Activated T-cell treated with anti-CD3 and anti-CD28 coated beads, Interleukin-2, amount 50 U/mL, for 72 hours (primary cell): ENCODE measurements around the gene PDGFB. TPM values are rescaled to one million over a fixed set of nuclear protein-coding genes. Genes with fewer than 3 reads are reported as not detected.

Experiments used
- ATAC-seq, 2 donors: fragments of 150-1000 bp; cut with Tn5 transposase; replicated peaks in 1 of 2; 2 replicates each; pipeline ENCODE4 v1.10.0; 2021; ENCODE audit warnings: moderate library complexity in 2 of 2, mild to moderate bottlenecking in 1 of 2
- DNase-seq, 2 donors: peaks; one replicate each; pipeline ENCODE4 v3.0.0; 2021 to 2022; ENCODE audit warnings: mixed read lengths in 1 of 2
- H3K27ac Mint-ChIP-seq: one replicate; pipeline ENCODE4 v1.8.0; 2022; ENCODE audit warnings: mild to moderate bottlenecking, moderate library complexity, mixed read lengths
- H3K27me3 Mint-ChIP-seq: one replicate; pipeline ENCODE4 v1.8.0; 2022; ENCODE audit warnings: low read depth, mixed read lengths
- H3K36me3 Mint-ChIP-seq, 2 donors: one replicate each; pipeline ENCODE4 v1.8.0; 2022; ENCODE audit warnings: mixed read lengths in 2 of 2, mild to moderate bottlenecking in 1 of 2; ENCODE audit not compliant: insufficient read depth in 2 of 2
- H3K4me1 Mint-ChIP-seq: one replicate; pipeline ENCODE4 v1.8.0; 2022; ENCODE audit warnings: low read depth, mixed read lengths
- H3K4me3 Mint-ChIP-seq, 2 donors: one replicate each; pipeline ENCODE4 v1.8.0; 2022; ENCODE audit warnings: mild to moderate bottlenecking in 2 of 2, mixed read lengths in 2 of 2, moderate library complexity in 2 of 2
- H3K9me3 Mint-ChIP-seq, 2 donors: one replicate each; pipeline ENCODE4 v1.8.0; 2022; ENCODE audit warnings: mixed read lengths in 2 of 2
- total RNA-seq, 2 donors: library from RNA; stranded (reverse); gene quantifications; one replicate each; pipeline ENCODE4 v1.2.3, GENCODE V29; 2022

Gene PDGFB
- total RNA-seq, 2 donors from 2014 or later, result 2.9 to 4.6 TPM

- H3K27me3 Mint-ChIP-seq, result no peaks in the 10 kb centered on the region
- H3K27ac Mint-ChIP-seq, result no peak overlapping the region
- H3K4me3 Mint-ChIP-seq, result no peak overlapping the region
Measured at GRCh38 chr22:39178206-39179111, 66.3 kb downstream of the PDGFB start.

DNA sequence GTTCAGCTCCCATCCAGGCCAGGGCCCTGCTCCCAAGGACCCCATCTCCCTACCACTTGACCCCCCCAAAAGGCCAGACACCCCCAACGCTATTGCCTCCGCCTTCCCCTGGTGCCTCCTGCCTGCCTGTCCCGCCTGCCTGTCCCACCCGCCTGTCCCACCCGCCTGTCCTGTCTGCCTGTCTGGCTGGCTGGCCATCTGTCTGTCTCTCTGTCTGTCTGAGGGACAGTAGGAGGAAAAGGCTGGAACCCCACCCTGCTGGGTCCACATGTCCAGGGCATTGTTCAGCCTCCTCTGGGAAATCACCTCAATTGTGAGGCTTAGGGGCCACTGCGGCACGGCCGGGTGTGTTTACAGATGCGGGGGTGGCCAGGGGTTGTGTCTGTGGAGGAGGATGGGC lies 67.0 kb downstream of the PDGFB start:
- Mint-ChIP-seq H3K4me1 (peaks cover 27% of the 10 kb centered on the region), H3K27me3 (no peaks in the 10 kb centered on the region), H3K27ac (no peak overlapping the region), H3K9me3 (no peaks in the 10 kb centered on the region), H3K4me3 (no peak overlapping the region), H3K36me3 (peaks cover 0 to 1% of the 10 kb centered on the region in 2 donors)
- no peak for DNase-seq
- no peak for ATAC-seq

More at GRCh38 chr22:39178206-39179111, 66.3 kb downstream of the PDGFB start:
- Mint-ChIP-seq H3K9me3 (no peaks in the 10 kb centered on the region), H3K4me1 (peaks cover 20% of the 10 kb centered on the region), H3K36me3 (peaks cover 0 to 1% of the 10 kb centered on the region in 2 donors)
- ATAC-seq (no peak), DNase-seq (no peak)

DNA sequence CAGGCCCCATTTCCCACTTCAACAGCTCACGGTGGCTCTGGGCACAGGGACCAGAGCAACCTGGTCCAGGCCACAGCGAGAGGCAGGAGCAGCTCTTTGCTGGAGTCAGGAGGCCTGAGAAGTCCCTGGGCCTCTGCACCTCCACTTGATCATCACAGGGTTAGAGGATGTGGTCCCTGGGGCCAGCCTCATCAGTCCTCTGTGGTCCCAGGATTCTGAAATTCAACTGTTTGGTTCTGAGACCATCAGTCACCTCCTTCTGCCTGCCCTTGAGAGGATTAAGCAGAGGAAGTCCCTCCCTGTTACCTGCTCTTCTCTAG lies 67.4 kb downstream of the PDGFB start:
- H3K36me3 Mint-ChIP-seq, result peaks cover 0 to 1% of the 10 kb centered on the region in 2 donors
- peaks cover 28% of the 10 kb centered on the region for H3K4me1 Mint-ChIP-seq
- no peak overlapping the region for H3K27ac Mint-ChIP-seq
- H3K27me3 Mint-ChIP-seq, result no peaks in the 10 kb centered on the region
- ATAC-seq (peak in 1 of 2 donors; percentile 28), DNase-seq (no peak)
- H3K9me3 Mint-ChIP-seq, result no peaks in the 10 kb centered on the region
- no peak overlapping the region for H3K4me3 Mint-ChIP-seq

DNA sequence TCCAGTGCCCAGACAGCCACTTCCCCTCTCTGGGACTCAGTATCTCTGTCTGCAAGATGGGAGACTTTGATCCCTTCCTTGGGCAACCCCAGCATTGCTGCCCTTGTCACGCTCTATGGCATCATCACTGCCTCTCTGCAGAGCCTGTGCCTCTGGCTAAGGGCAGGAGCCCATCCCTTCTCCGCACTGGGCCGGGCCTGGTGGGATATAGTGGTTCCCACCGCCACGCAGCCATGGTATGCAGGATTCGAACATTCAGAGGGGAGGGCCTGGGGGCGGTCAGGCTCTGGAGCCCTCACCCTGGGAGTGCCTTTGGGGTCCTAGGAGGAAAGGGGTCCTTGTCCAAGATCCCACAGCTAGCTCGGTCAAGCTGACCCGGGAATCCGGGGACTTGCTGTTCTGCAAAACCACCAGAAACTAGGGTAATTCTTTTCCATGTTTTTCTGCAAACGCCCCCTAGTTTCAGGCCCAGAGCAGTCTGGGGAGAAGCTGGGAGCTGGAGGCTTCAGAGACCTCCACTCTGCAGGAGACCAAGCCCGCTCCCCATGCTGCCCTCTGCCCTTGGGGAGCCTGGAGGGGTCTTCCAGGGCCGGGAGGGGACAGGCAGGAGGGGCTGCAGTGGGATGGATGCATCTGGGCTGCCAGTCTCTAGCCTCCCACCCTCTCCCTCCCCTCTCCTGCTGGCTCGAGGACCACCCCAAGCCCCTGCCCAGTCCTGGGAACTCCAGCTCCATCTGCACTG lies 67.9 kb downstream of the PDGFB start:
- H3K4me1 Mint-ChIP-seq, result peaks cover 31% of the 10 kb centered on the region
- no peaks in the 10 kb centered on the region for H3K27me3 Mint-ChIP-seq
- no peak overlapping the region for H3K4me3 Mint-ChIP-seq
- H3K9me3 Mint-ChIP-seq, result no peaks in the 10 kb centered on the region
- no peak overlapping the region for H3K27ac Mint-ChIP-seq
- ATAC-seq (no peak), DNase-seq (no peak)
- peaks cover 0 to 1% of the 10 kb centered on the region in 2 donors for H3K36me3 Mint-ChIP-seq

- H3K4me3 Mint-ChIP-seq, result no peak overlapping the region
- DNase-seq (no peak), ATAC-seq (no peak)
- H3K4me1 Mint-ChIP-seq, result peaks cover 38% of the 10 kb centered on the region
- no peak overlapping the region for H3K27ac Mint-ChIP-seq
- H3K27me3 Mint-ChIP-seq, result no peaks in the 10 kb centered on the region
- no peaks in the 10 kb centered on the region for H3K9me3 Mint-ChIP-seq
- H3K36me3 Mint-ChIP-seq, result peaks cover 0 to 1% of the 10 kb centered on the region in 2 donors
Measured at GRCh38 chr22:39176143-39176713, 68.6 kb downstream of the PDGFB start.

DNA sequence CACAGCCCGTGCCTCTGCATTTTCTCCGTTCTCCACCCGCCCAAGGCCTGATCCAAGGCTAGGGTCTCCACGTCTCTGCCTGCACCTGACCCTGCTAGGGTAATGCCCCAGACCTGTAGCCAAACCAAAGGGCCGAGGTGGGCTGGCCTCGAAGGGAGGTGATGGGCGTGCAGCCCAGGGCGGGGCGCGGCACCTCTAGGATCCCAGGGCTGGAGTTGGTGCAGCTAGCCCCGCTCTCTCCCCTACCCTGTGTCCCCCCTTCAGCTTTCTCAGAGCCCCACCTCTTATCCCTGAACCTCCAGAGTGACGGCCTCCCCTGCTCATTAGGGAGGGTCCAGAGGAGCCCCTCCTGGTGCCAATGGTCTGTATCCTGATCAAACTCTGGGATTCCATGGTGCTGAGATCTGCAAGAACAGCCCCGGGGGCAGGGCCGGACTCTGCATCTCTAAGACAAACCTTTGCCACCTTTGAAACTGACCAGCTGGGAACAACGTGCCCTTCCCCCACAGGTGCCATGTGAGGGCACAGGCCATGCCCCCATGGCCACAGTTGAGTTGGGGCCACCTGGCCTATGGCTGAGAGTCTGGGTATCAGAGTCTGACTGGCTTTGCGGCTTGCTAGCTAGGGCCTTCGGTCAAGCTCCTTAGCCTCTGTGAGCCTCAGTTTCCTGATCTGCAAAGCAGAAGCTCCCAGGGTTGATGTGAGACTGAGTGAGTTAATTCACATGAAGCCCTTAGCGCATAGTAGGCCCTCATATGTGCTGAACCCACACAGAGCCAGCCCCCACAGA lies 69.2 kb downstream of the PDGFB start:
- H3K27ac Mint-ChIP-seq, result no peak overlapping the region

DNA sequence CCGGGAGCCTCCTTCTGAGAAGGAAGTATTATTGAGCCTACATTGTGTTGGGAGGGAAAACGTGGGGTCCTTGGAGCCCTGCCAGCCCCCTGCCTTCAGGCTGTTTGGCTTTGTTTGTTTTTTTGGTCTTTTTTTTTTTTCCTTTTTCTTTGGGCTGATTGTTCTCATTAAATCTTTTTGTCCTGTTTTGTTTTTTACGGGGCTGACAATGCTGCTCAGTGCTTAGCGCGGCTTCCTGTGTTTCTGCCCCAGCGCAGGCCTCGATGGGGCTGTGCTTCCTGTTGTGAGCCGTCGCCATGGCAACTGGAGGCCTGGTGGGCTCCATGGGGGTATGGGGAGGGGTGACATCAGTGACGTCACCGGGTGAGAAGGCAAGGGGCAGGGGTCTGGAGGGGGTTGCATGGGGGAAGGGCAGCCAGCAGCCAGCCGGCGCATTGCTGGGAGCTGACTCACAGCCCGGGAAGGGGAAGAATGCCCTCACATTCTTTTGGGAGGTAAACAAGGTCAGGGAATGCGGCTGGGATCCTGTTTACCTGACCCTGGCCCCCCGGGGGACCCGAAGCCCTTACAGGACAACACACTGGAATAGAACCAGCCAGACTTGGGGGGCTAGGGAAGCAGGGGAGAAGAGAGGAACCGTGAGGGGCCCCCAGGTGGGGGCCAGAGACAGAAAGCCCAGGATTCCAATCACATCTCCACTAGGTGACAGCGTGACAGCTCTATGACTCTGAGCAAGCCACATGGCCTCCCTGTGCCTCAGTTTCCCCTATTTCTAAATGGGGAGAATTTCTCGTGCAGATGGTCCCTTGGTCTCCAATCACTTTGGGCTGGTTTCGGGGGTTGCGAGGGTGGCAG lies 70.1 kb downstream of the PDGFB start:
- H3K9me3 Mint-ChIP-seq, result no peaks in the 10 kb centered on the region
- peak; percentile 45 to 56 for DNase-seq
- peak overlapping the region; percentile 66 to 76 for H3K4me3 Mint-ChIP-seq
- peaks cover 3% of the 10 kb centered on the region for H3K27me3 Mint-ChIP-seq
- ATAC-seq, result no peak
- H3K27ac Mint-ChIP-seq, result peak overlapping the region; percentile 66
- peaks cover 46% of the 10 kb centered on the region for H3K4me1 Mint-ChIP-seq
- H3K36me3 Mint-ChIP-seq, result no peaks in the 10 kb centered on the region

More for the DNA sequence above, 69.2 kb downstream of the PDGFB start:
- Mint-ChIP-seq H3K4me1 (peaks cover 44% of the 10 kb centered on the region), H3K36me3 (no peaks in the 10 kb centered on the region), H3K9me3 (no peaks in the 10 kb centered on the region), H3K4me3 (peak overlapping the region in 1 of 2 donors; percentile 34), H3K27me3 (no peaks in the 10 kb centered on the region)
- ATAC-seq, result no peak
- DNase-seq, result no peak

DNA sequence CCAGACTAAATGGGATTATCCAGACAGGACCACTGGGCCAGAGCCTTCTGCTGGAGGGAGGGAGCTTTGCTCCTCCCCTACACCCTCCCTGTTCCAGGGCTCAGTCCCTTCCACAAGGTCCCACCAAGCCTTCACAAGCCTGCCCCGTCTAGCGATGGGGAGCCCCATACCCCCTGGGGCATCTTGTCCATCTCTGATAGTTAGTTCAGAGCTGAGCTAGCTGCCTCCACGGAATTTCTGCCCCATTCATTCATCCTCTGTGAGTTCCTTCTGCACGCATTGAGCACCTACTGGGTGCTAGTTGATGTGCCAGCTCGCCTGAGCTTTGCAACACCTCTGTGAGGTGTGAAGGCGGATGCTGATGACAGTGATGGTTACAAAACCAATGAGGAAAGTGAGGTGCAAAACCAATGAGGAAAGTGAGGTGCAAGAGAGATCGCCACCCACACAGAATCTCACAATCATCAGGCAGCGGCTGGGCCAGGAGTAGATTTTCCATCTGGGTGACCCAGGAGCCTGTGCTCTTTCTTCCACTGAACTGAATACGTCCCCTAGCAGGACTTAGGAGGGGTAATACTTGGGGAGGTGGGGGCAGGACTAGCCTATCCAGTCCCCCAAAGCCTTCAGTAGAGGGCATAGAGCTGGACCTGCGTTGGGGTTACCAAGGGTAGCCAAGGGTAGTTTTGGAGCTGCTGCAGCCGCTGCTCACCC lies 70.8 kb downstream of the PDGFB start:
- DNase-seq, result peak in 1 of 2 donors; percentile 32
- peak overlapping the region; percentile 66 for H3K27ac Mint-ChIP-seq
- ATAC-seq, result peak; percentile 35 to 36
- H3K4me3 Mint-ChIP-seq, result peak overlapping the region; percentile 66 to 76
- H3K36me3 Mint-ChIP-seq, result no peaks in the 10 kb centered on the region
- H3K4me1 Mint-ChIP-seq, result peaks cover 46% of the 10 kb centered on the region
- no peaks in the 10 kb centered on the region for H3K9me3 Mint-ChIP-seq
- peaks cover 7% of the 10 kb centered on the region for H3K27me3 Mint-ChIP-seq

Other genes starting within 250 kb of the PDGFB start
- 100 to 1,000 TPM; 143 to 147 TPM for gene APOBEC3C, start 230.7 kb downstream of the PDGFB start, total RNA-seq
- 10 to 100 TPM; 33.9 to 43.0 TPM for gene APOBEC3D, start 223.9 kb downstream of the PDGFB start, total RNA-seq
- gene APOBEC3F, start 204.1 kb downstream of the PDGFB start, total RNA-seq, result 10 to 100 TPM; 44.8 to 49.0 TPM
- 100 to 1,000 TPM in 1 of 2 donors, 10 to 100 TPM in 1; 77.8 to 115 TPM for gene APOBEC3G, start 167.7 kb downstream of the PDGFB start, total RNA-seq
- gene APOBEC3H, start 147.7 kb downstream of the PDGFB start, total RNA-seq, result 10 to 100 TPM; 21.9 to 24.4 TPM
- 10 to 100 TPM; 41.5 to 61.0 TPM for gene CBX7, start 92.3 kb downstream of the PDGFB start, total RNA-seq
- gene RPL3, start 74.6 kb upstream of the PDGFB start, total RNA-seq, result 1,000 to 10,000 TPM; 3,380 to 3,455 TPM
- gene SYNGR1, start 105.0 kb upstream of the PDGFB start, total RNA-seq, result 1 to 10 TPM; 4.4 to 5.3 TPM
- gene TAB1, start 154.8 kb upstream of the PDGFB start, total RNA-seq, result 10 to 100 TPM; 29.4 to 30.9 TPM
- 1 to 10 TPM; 1.2 to 2.6 TPM for gene MGAT3, start 212.0 kb upstream of the PDGFB start, total RNA-seq